Middle frontal gyrus (tissue), 1 donor: ENCODE results near the gene COPS8.
A peak's percentile ranks its signal among the peaks of the same experiment; 100 is the strongest.

Experiments used
- DNase-seq: peaks from one replicate; pipeline ENCODE4 v3.0.0-alpha.2; 2015; ENCODE audit warnings: low spot score; ENCODE audit errors: extremely low spot score

COPS8 gene

GRCh38 chr2:237130562-237131421 is 45.1 kb downstream of the COPS8 start:
- DNase-seq: no peak

DNA sequence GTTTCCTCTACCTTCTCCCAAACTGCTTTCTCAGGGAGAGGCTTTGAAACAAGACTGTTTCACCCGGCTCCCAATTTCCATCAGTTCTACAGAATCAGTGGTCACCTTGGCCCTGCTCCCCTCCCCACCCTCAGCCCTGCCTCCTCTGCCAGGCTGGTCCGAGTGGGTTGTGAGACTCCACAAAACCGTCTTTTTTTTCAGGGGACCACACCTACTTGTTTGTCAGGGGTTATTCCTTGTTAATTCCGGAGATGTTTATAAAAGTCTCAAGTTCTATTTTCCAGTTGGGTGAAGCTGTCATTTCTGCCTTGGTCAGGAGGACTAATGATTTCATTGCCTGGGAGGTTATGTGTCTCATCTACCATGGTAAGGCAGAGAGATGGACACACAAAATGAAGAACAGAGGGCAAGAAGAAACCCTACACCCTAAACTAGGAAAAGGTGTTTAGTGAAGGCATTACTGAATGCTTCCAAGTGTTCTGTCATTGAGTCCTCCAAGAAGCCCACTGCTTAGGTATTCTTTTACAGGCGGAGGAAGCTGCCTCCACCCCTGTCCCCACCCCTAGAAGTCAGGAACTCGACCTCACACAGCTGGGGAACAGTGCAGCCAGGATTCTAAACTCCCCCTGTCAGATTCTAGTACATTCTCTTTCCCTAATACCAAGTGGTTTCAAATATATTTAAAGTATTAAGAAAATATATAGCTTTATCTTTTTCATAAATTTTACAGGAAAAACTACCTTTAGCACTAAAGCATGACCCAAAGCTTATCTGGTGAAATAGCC is 46.3 kb downstream of the COPS8 start:
- DNase-seq: no peak

- no peak for DNase-seq
Observed at GRCh38 chr2:237132799-237133198, 47.1 kb downstream of the COPS8 start.

GRCh38 chr2:237134321-237135230 is 48.9 kb downstream of the COPS8 start:
- no peak for DNase-seq

- no peak for DNase-seq
Observed at GRCh38 chr2:237136824-237137223, 51.1 kb downstream of the COPS8 start.

DNA sequence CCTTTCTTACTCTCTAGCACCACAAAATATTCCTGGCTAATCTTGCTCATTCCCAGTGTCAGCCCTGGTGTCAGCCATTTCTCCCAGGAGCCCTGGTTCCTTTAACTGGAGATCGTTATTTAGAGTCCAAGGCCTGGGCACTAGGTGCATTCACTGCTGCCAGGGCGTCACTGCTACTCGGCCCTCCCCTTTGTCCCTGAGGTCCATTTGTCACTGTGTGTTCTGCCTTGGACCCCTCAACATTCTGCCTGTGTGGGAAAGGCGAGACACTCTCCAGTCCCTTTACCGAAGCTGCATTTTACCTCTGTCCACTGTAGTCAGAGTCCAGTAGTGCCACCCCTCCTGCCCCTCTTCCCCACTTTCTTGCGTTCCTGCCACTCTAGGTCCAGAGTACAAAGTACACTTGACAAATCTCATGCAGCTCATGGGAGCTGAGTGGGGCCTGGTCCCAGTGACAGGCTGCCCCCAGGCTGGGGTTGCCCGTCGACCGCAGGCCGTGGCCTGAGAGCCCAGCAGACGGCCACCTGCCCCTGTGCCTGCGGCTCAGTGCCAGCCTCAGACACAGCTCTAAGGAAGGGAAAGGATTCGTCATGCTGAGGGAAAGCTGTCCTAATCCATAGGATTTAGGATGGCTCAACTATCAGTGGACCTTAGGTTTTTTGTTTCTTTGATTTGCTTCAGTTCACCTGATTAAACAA is 52.1 kb downstream of the COPS8 start:
- DNase-seq: no peak

GRCh38 chr2:237139123-237139675 is 53.5 kb downstream of the COPS8 start:
- no peak for DNase-seq

DNA sequence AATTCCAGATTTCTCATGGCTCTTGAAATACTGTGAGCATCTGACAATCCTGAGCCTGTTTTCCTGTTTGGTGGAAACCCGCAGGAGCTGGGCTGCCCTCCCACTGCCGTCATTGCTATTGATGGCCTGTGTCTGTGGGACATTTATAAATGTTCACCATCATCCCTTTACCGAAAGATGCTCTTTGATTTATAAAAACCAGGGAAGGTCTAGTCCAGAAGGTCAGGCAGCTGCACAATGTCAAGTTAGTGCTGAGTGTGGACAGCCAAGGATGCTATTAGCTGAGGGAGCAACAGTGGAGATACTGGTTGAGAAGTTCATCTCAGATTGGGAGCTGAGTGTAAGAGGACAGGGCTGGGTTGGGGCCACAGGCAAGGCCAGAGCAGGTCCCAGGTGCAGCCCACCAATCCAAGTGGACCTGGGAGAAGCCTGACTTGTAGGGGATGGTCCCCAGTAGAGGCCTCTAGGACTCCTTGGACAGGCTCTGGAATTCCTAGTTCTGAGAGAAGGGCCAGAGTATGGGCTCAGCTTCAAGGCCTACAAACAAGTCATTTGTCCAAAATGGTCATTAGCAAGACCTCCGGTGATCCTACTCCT is 55.1 kb downstream of the COPS8 start:
- DNase-seq: no peak

DNA sequence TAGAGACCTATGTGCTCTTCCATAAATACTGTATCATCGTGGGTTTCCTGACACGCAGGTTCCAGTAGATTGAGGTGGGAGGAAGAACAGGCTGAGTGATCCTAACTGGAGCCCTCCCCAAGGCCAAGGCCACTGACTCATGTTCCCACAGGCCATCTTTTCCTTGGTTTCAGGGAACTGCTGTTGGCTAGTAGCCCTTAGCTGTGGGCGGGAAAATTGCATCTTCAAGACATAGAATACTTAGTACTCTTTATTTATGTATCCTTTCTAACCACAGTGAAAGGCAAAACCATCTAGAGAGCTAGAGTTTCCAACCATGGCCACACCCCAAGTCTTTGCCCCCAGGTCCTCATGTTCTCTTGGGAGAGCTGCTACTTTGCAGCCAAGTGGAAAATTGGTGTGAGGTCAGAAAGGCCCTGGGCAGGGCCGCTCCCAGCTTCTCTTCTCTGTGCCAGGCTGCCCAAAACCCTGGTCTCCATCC is 55.9 kb downstream of the COPS8 start:
- DNase-seq: no peak

- DNase-seq: no peak
Observed at GRCh38 chr2:237143118-237143517, 57.4 kb downstream of the COPS8 start.

DNA sequence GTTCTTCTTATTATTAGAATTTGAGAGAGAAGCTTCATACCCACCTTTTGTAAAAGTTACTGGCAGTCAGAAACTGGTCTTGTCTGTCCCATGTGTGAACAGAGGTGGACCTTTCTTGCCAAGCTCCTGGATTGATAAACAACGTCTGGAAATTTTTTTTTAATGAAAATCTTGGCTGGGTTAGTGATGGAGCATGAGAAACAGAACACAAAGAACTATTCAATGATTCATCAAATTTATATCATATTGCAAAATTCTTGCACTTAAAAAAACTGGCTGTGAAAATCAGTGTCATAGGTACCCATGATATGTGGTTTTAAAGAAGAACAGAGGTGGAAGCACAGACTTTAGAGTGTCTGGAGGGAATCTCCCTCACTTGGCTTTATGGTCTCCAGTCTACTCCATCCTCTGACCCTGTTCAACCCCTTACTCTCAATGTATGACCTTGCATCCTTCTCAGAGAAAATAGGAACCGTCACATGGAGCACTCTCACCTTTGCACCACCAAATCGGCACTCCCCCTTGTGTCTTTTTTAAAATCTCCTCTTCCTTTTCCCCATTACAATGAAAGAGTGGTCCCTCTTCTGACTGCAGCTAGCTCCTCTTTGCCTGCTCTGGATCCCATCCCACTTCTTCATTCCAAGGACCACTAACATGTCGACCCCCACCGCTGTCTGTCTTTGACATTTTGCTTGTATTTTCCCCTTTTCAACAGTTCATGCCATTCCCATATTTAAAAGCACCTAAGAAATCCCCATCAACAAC is 58.2 kb downstream of the COPS8 start:
- DNase-seq: no peak

GRCh38 chr2:237144516-237144915 is 58.8 kb downstream of the COPS8 start:
- DNase-seq: no peak

GRCh38 chr2:237147317-237147716 is 61.6 kb downstream of the COPS8 start:
- DNase-seq: no peak

GRCh38 chr2:237148624-237149023 is 62.9 kb downstream of the COPS8 start:
- DNase-seq: no peak

DNA sequence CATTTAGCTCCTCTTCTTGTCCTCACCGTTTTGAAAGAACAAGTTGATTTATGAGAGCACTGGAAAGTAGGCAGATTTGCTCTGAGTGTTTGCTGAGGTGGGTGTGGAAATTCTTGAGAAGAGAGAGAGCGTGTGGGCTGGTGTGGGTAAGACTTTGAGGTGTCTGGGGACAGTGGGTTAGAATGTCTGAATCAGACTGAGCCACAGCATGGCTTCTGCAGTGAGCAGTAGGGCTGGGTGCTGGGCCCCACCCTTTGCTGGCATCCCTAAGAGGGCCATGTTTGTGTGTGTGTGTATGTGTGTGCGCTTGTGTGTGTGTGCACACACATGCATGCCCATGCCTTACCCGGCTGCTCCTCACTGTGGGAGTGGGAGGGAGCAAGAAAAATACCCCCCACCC is 63.7 kb downstream of the COPS8 start:
- DNase-seq: peak; percentile 8
